Epithelial cell of proximal tubule (primary cell): ENCODE results near the gene GMPR2. TPM values are rescaled to one million over a fixed set of nuclear protein-coding genes. Genes with fewer than 3 reads are reported as not detected.
A peak's percentile ranks its signal among the peaks of the same experiment; 100 is the strongest.

Experiments
- DNase-seq: peaks from one replicate; pipeline ENCODE4 v3.0.0-alpha.2; 2011; ENCODE audit warnings: low read depth
- H3K4me3 ChIP-seq: 2 replicates; pipeline ENCODE4 v1.5.1; 2011; ENCODE audit warnings: low read depth, mild to moderate bottlenecking, low read length
- total RNA-seq: library from RNA; depleted of rRNA; stranded (reverse); fragments of >200 nt; gene quantifications from 2 replicates; pipeline ENCODE4 v1.2.3, GENCODE V29; 2015
- TF ChIP-seq, protein P1 (sequence below): conservative IDR thresholded peaks from 2 replicates; pipeline ENCODE4 v1.5.1; 2012; ENCODE audit warnings: low read depth, mild to moderate bottlenecking, low read length

Gene GMPR2
- total RNA-seq, 1 donor from 2014 or later, result 136 TPM

GRCh38 chr14:24226473-24226872 lies 6.3 kb upstream of the GMPR2 start:
- no peak for DNase-seq

DNA sequence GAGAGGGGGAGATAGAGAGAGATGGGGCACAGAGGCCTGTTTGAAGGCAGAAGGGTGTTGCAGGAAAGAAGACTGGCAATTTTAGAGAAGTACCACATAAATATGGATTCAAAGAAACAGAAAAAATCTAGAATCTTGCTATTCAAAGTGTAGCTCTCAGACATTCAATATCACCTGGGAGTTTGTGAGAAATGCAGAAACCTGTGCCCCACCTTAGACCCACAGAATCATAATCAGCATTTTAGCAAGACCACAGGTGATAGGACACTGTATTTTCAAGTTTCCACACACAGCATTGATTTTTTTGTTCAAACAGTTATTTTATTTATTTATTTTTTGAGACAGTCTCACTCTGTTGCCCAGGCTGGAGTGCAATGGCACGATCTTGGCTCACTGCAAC lies 3.8 kb upstream of the GMPR2 start:
- TF ChIP-seq, protein P1, sequence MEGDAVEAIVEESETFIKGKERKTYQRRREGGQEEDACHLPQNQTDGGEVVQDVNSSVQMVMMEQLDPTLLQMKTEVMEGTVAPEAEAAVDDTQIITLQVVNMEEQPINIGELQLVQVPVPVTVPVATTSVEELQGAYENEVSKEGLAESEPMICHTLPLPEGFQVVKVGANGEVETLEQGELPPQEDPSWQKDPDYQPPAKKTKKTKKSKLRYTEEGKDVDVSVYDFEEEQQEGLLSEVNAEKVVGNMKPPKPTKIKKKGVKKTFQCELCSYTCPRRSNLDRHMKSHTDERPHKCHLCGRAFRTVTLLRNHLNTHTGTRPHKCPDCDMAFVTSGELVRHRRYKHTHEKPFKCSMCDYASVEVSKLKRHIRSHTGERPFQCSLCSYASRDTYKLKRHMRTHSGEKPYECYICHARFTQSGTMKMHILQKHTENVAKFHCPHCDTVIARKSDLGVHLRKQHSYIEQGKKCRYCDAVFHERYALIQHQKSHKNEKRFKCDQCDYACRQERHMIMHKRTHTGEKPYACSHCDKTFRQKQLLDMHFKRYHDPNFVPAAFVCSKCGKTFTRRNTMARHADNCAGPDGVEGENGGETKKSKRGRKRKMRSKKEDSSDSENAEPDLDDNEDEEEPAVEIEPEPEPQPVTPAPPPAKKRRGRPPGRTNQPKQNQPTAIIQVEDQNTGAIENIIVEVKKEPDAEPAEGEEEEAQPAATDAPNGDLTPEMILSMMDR, result no peak
- H3K4me3 ChIP-seq, result no peak overlapping the region
- no peak for DNase-seq

More at GRCh38 chr14:24226473-24226872, 6.3 kb upstream of the GMPR2 start:
- no peak overlapping the region for H3K4me3 ChIP-seq
- TF ChIP-seq, protein P1, result no peak

DNA sequence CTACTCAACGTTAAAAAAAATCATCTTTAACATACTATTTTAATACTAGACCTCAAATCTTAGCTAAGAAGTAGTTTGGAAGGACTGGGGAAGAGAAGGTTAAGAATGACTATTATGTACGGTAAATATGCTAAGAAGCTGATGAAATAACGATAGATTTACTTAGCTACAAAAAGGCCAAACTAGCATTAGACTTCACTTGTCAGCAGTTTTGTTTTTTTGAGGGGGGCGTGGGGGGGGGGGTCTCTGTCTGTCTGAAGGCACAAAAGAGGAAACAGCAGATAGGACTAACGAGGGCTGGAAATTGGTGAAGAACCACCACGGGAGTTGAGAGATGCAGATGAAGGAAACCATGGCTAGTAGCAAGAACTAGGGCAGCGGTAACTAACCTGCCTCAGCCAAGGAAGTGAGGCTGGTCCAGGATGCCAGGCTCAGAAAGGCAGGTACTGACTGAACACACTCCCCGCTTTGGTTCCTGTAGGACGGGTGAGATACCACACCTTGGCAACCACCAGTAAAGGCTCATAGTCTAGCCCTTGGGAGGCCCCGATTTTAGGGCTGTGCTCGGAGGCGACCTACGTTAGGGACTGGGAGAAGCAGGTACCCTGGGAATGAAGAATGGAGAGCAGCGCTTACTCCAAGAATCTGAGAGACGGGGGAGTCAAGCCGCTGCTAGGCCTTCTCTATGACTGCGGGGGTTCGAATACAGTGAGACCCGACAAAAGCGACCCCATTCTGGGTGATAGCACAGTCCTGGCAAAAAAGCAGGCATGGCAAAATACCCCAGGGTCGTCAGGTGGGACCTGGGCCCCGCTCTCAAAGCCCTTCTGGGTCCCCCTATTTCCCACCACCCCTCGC lies 1.2 kb upstream of the GMPR2 start:
- peak overlapping the region; percentile 70 for H3K4me3 ChIP-seq
- no peak for DNase-seq
- TF ChIP-seq, protein P1, result no peak

DNA sequence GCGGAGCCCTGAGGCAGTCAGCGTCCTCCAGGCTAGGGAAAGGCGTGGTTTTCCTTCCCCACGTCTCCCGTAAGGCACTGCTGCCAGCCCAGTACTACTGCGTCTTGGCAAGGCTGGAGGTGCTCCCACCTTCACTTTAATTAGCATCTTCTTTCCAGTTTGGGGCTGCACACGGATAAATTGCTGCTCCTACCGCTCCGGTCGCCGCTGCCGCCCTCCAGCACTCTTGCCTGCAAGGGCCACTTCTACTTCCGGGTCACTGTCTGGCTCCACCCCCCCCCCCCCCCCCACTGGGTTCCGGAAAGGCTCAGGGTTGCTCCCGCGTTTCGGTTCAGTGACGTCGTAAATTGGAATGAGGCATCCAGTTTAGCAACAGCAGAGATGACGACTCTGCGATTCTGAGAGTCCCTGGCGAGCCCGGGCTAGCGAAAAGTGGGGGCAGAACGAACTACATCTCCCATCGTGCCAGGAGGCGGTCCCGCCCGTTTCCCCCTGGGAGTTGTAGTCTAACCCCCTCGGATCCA lies 546 bp upstream of the GMPR2 start, which contains the start of gene NEDD8:
Gene NEDD8, minus strand, starts transcription at position 247 of the 524 bp plus-strand sequence. Its CDS starts 100 bp downstream, at position 147.
- TF ChIP-seq, protein P1, result no peak
- peak within 1 kb of the TSS; percentile 70 for H3K4me3 ChIP-seq
- DNase-seq, result peak; percentile 56

DNA sequence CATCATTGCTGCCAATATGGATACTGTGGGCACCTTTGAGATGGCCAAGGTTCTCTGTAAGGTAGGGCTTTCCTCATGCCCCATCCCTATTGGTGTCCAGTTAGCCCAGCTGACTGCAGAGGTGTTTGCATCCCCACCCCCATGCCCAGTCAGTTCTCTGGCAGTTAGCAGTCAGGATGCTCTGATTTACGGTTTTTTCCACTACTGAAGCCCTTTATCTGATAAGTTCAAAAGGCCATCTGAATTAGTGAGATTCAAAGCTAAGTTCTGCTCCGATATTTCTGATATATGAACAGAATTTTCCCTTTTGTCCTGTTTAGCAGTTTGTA lies 773 bp downstream of the GMPR2 start:
- peak overlapping the region; percentile 70 for H3K4me3 ChIP-seq
- TF ChIP-seq, protein P1, result no peak
- no peak for DNase-seq

GRCh38 chr14:24234095-24235005 lies 1.6 kb downstream of the GMPR2 start:
- H3K4me3 ChIP-seq, result no peak overlapping the region
- TF ChIP-seq, protein P1, result no peak
- DNase-seq, result no peak
